ENCODE results near the gene HLA-B.

Gene HLA-B

GRCh38 chr6:31351401-31352309 lies 5.3 kb downstream of the HLA-B start:
- no peak for DNase-seq

DNA sequence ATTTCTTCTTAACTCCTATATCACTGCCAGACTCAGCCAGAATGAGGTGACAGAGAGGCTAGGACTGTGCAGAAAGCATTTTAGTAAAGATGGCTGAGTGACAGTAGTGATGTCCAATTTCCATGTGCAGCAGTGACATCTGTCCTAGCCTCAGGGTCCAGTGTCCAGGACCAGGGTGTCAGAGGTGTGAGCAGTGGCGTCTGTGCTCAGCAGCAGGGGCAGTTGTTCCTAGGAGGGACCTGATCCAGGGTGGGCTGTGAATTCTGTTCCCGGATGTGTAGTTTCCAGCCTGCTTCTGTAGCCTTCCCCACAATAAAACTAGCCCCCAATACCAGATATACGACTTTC lies 6.0 kb downstream of the HLA-B start:
- DNase-seq: no peak

- no peak for DNase-seq
Measured at GRCh38 chr6:31350196-31351032, 6.6 kb downstream of the HLA-B start.

DNA sequence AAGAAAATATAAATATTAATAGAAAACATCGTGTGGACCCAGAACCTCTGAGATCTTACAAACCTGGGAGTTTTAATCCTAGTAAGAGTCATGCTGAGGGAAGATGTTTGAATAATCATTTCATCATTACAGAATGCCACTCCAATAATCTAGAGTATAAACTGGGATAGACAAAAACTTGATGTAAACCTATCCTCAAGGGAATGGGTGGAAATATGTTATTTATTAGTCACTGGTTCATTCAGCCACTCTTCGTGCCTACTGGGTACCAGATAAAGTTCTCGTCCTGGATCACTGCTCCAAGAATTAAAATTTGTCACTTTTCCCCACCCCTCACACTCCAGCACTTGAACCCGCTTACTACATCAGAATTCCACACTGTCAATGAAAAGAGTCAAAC lies 7.7 kb downstream of the HLA-B start:
- DNase-seq: no peak

DNA sequence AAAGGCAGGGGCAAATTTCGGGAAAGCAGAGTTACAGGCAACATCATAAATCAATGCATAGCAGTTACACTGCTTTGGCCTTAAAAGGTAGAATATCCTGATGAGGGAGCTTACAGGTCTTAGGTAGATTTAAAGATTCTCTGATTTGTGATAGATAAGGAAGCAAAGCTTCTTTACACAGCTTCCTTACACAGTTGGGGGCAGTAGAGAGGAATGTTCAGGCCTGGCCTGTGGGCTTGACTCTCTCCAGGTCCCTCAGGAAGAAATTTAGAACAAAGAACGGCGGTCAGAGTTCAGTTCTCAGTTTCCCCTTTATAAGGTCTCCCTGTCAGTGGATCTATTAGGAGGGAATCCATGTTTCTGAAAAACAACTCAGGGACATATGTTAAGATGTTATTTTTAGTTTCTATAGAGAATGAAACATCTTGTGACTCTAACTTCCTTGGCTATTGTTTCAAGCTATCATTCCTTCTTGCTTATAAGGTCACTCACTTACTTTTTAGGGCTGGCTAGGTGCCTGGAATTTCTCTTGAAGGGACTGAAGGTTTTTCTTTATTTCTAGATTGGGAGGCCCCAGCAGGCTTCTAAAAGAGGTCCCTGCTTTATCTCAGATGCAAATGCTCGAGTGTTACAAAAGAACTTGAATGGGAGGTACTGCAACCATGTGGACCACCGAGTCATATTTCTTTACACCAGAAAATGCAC lies 11.8 kb downstream of the HLA-B start:
- DNase-seq: no peak

DNA sequence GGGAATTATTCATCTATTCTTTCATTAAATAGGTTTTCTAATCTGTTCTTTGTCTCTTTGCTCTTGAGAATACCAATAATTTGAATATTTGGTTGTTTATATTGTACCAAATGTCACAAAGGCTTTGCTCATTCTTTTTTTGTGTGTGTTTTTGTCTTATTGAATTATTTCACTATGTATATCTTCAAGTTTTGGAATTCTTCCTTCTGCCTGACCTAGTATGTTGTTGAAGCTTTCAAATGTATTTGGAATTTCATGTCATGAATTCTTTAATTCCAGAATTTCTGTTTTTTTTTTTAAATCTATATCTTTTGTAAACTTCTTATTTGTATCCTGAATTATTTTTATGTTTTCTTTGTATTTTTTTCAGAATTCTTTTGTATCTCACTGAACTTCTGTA lies 16.8 kb downstream of the HLA-B start:
- DNase-seq: no peak

GRCh38 chr6:31339210-31339609 lies 17.8 kb downstream of the HLA-B start:
- no peak for DNase-seq

DNA sequence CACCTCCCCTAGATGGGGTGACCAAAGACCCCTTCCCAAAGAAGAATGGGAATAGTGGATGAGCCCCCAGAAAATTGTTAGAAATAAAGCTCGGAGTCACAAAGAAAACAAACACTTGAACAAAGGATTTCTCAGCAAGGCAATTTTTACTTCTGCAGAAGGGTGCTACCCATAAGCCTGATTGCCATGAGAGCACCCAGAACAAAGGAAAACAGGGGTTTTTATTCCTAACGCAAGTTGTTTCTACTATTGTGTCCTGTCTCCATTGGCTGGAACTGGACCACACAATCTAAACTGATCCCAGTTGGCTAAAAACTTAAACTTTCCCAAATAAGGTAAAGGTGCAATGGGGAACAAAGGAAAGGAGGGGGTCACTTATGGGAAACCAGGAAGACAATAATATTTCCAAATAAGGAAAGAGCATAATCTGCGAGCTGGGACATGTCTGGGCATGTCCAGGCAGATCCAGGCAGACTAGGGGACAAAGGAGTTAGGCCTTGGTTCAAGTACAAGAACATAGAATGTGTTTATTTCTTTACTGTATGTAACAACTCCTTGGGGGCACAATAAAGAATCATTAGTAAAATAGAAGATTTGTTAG lies 20.0 kb downstream of the HLA-B start:
- DNase-seq: no peak

- DNase-seq: no peak
Measured at GRCh38 chr6:31332637-31333602, 24.1 kb downstream of the HLA-B start.

- no peak for DNase-seq
Measured at GRCh38 chr6:31328355-31328960, 28.5 kb downstream of the HLA-B start.

DNA sequence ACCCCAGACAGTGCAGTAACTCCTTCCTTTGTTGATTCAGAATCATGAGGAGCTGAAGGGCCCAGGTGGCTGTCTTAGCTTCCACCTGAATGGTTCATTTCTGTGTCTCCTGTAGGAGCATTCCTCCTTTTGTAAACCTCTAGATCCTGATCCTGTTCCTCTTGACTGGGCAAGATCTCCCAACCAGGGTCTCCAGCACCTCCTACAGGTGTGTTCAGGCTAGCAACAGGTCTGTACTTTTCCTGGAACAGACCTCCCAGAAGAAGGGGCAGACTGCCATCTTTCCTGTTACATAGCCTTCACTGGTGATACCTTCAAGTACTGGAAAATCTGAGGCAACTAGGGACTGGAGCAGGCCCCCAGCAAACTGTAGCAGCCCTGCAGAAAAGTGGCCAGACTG lies 35.2 kb downstream of the HLA-B start:
- no peak for DNase-seq

DNA sequence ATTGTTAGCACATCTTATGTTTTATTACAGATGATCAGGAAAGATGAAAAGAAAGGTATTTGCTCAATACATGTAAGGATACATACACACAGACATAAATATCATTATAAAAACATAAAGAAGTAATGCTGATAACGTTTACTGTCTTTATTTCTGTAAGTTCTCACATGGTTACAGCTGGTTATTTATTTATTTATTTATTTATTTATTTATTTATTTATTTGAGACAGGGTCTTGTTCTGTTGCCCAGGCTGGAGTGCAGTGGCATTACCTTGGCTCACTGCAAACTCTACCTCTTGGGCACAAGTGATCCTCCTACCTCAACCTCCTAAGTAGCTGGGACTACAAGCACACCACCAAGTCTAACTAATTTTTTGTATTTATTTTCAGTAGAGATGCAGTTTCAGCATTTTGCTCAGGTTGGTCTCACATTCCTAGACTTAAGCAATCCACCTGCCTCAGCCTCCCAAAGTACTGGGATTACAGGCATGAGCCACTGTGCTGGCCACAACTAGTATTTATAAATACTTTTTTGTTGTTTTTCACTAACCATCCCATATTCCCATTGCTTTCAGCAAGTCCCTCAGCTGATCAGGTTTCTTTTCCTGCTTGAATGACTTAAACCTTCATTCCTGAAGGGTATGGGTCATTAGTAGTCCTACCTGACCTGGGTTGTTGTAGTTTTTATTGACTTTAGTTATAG lies 35.8 kb downstream of the HLA-B start:
- no peak for DNase-seq

DNA sequence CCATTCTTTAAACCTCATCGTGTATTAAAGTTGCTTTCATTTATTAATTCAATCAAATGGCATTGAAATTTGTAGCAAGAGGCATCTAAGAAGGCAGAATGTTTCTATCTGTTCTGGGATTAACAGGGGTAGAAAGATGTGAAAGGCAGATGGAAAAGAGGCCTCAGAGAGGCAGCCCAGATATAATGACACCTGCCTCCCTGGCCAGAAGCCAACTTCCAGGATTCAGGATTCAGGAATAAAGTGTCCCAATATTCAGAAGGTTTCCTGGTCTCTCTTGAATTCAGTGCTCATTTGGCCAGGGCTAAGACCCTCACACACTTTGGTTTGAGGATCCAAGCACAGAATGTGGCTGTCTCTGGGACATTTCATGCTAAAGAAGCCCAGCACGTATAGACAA lies 39.9 kb downstream of the HLA-B start:
- no peak for DNase-seq

DNA sequence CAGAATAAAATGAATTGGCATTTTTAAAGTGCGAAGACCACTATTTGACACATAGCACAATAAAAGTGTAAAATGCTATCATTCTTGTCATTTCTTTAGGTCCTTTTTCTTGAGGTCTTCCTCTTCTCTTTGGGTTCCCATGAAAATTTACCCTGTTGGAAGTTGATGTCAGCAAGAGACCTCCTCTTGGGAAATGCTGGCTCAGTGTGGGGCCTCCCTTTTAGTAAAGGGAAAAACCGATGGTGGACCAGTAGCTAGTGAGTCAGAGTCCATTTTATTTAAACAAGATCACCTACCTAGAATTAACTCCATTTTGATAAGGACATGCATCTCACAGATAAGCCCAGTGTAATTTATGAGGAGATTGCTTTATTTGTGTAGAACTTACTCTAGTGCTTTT lies 47.3 kb downstream of the HLA-B start:
- DNase-seq: no peak

- no peak for DNase-seq
Measured at GRCh38 chr6:31308845-31309175, 48.2 kb downstream of the HLA-B start.

GRCh38 chr6:31308050-31308844 lies 48.7 kb downstream of the HLA-B start:
- no peak for DNase-seq

- DNase-seq: no peak
Measured at GRCh38 chr6:31307669-31308049, 49.3 kb downstream of the HLA-B start.

DNA sequence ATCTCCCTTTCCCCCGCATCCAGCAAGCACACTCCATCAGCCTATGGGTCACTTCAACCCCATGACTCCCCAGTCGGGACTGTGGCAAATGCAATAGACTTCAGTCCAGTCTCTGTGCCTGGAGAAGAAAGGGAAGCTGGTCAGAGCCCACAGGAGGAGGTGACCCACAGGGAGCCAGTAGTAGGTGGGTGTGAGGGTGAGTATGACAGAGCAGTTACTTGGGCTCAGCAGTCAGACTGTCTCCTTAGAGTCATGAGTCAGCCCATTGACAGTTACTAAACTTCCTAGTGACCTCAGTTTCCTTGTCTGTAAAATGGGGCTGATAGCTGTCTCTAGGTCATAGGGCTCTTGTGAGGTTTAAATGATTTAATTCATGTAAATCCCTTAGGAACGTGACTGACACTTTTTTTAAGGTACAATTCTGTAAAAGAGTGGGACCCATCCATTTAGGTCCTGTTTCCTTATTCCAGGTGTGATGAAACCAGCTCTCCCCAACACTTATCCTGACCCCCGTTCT lies 51.2 kb downstream of the HLA-B start:
- DNase-seq: no peak

- DNase-seq: no peak
Measured at GRCh38 chr6:31304683-31305082, 52.3 kb downstream of the HLA-B start.

All from Kasumi-1 (cell line).